Left cardiac atrium (tissue), 4 donors: ENCODE data around the gene TTC1. TPM values are rescaled to one million over a fixed set of nuclear protein-coding genes. Genes with fewer than 3 reads are reported as not detected.
"Not testable (repeated sequence)": the region's sequence is repeated elsewhere in the genome, so short reads cannot be mapped to it uniquely, and the experiment has no call there.

Source experiments
- ATAC-seq, 2 donors: fragments of 200-7000 bp; cut with Tn5 transposase; one replicate each; pipeline ENCODE4 v1.9.1; 2020; ENCODE audit warnings: mild to moderate bottlenecking in 2 of 2, moderate library complexity in 2 of 2
- DNase-seq: peaks from one replicate; pipeline ENCODE4 v3.0.0-alpha.2; 2020
- intact Hi-C, 2 donors: fragments of 100-400 bp; cut with DNase I; formaldehyde crosslinking; loops; one replicate each; pipeline versions ENCODE4 v1.14.1 to v1.15.1; 2022 to 2023
- long read RNA-seq: library from polyadenylated mRNA; unstranded; transcript quantifications from one replicate; pipeline ENCODE4 v2.0.0, GENCODE V29; 2021
- total RNA-seq, 2 donors: library from RNA; stranded (reverse); fragmentation: NEBNext Ultra II Directional; extraction: Animal tissue kit (Norgen Biotek cat#: 25700); gene quantifications; one replicate each; pipeline ENCODE4 v1.2.1, GENCODE V29; 2021
- donor health status: DM: no; HTN: yes; CAD: no.
- donor health status: DM: no; HTN: yes; CAD: no; lungs with severe emphysema.
- donor health status: DM: yes; HTN: yes; CAD: no.
- donor health status: Dilated cardiomyopathy.

Gene TTC1
- 10 to 100 TPM; 54.7 to 74.5 TPM for total RNA-seq
- long read RNA-seq, transcript TTC1-201 (8 exons, 1,467 nt), result major isoform, 41 of 50 reads
- long read RNA-seq, partial matches to known transcripts, result 1 of 50 reads
- long read RNA-seq, other reads (novel, unspliced or antisense), result 2 of 50 reads

- ATAC-seq, result peak; percentile 99 to 100
- intact Hi-C loops, result no loop called here
- DNase-seq, result peak; percentile 97
Measured at GRCh38 chr5:160008877-160009590, at the start of gene TTC1. TTC1 (plus strand) TSS chr5:160009139; CDS start chr5:160010529, 1,390 bp downstream.

- DNase-seq (no peak), ATAC-seq (no peak)
- intact Hi-C loops, result no loop called here
Measured at GRCh38 chr5:159961176-159962160, 47.5 kb upstream of the TTC1 start.

- no peak for DNase-seq
- no peak for ATAC-seq
- intact Hi-C loops, result no loop called here
Measured at GRCh38 chr5:159962214-159962613, 46.7 kb upstream of the TTC1 start.

- no peak for DNase-seq
- ATAC-seq, result peak in 1 of 2 donors; percentile 76
- intact Hi-C loops, result no loop called here
Measured at GRCh38 chr5:159963935-159964334, 45.0 kb upstream of the TTC1 start.

- DNase-seq (peak; percentile 73), ATAC-seq (peak; percentile 82 to 87)
- intact Hi-C loops, result loop anchor here in 1 of 2 donors (5.0 kb wide), 1 partner anchor 523 kb away; no protein-coding TSS in a partner anchor
Measured at GRCh38 chr5:159965031-159965837, 43.7 kb upstream of the TTC1 start.

GRCh38 chr5:159965838-159966128 is 43.2 kb upstream of the TTC1 start:
- intact Hi-C loops, result loop anchor here in 1 of 2 donors (5.0 kb wide), 1 partner anchor 523 kb away; no protein-coding TSS in a partner anchor
- not testable (repeated sequence) for ATAC-seq, DNase-seq

GRCh38 chr5:159969966-159970365 is 39.0 kb upstream of the TTC1 start:
- no peak for ATAC-seq
- DNase-seq, result no peak
- intact Hi-C loops, result loop anchor here in 1 of 2 donors (5.0 kb wide), 1 partner anchor 528 kb away; no protein-coding TSS in a partner anchor

- intact Hi-C loops, result no loop called here
- no peak for DNase-seq
- ATAC-seq, result no peak
Measured at GRCh38 chr5:159971038-159971437, 37.9 kb upstream of the TTC1 start.

- intact Hi-C loops, result no loop called here
- DNase-seq, result no peak
- ATAC-seq, result no peak
Measured at GRCh38 chr5:159971514-159971913, 37.4 kb upstream of the TTC1 start.

- intact Hi-C loops, result no loop called here
- ATAC-seq (peak; percentile 32 to 59), DNase-seq (no peak)
Measured at GRCh38 chr5:159971931-159972461, 36.9 kb upstream of the TTC1 start.

GRCh38 chr5:159972538-159973362 is 36.2 kb upstream of the TTC1 start:
- no peak for ATAC-seq
- intact Hi-C loops, result no loop called here
- no peak for DNase-seq

GRCh38 chr5:159975462-159976019 is 33.4 kb upstream of the TTC1 start:
- ATAC-seq, result peak; percentile 85 to 87
- intact Hi-C loops, result no loop called here
- DNase-seq, result no peak

GRCh38 chr5:159976921-159977320 is 32.0 kb upstream of the TTC1 start:
- intact Hi-C loops, result no loop called here
- DNase-seq, result no peak
- no peak for ATAC-seq

- DNase-seq, result no peak
- no peak for ATAC-seq
- intact Hi-C loops, result no loop called here
Measured at GRCh38 chr5:159978358-159978757, 30.6 kb upstream of the TTC1 start.

GRCh38 chr5:159982421-159983173 is 26.3 kb upstream of the TTC1 start:
- ATAC-seq (no peak), DNase-seq (no peak)
- intact Hi-C loops, result loop anchor here in 1 of 2 donors (10.0 kb wide), 3 partner anchors 468 to 648 kb away; partner anchors contain the start of gene IL12B

- intact Hi-C loops, result loop anchor here (5.0 to 10.0 kb wide), 6 partner anchors 472 to 700 kb away; partner anchors contain the start of gene IL12B (in 2 of the 2)
- peak; percentile 74 for DNase-seq
- ATAC-seq, result peak; percentile 93 to 97
Measured at GRCh38 chr5:159987031-159987674, 21.8 kb upstream of the TTC1 start.
